OCI-LY7 (cell line): ENCODE results near the gene DUSP7.

Source experiments
- CTCF ChIP-seq: fragments of 200-600 bp; sonication (generic); conservative IDR thresholded peaks from 2 replicates; pipeline ENCODE4 v1.5.1; 2014; ENCODE audit warnings: mild to moderate bottlenecking, antibody characterized with exemption, low read length, moderate library complexity, mixed read lengths
- EZH2phosphoT487 ChIP-seq: fragments of 200-600 bp; sonication (generic); IDR thresholded peaks from 2 replicates; pipeline ENCODE4 v1.6.1; 2018; ENCODE audit warnings: low read depth, borderline replicate concordance, mild to moderate bottlenecking, mixed run types, antibody characterized with exemption, low read length, moderate library complexity, mixed read lengths

DNA sequence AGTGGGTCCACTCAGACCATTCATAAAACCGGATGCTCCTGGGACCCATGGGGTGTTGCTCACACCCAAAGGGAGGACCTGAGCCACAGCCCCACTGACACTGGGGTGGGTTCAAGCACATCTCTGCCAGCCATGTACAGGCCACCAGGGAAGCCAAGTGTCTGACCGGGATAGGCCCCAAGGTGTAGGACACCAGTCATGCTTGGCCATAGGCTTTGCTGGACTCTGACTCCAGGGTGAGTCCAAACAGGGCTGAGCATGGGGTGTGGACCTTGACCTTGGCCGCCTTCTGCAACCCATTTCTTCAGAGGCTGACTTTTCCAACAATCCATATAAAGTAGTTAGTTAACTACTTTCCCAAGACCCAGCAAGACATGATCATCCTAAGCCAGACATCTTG lies 31.4 kb upstream of the DUSP7 start:
- TF ChIP-seq CTCF (no peak), EZH2phosphoT487 (no peak)
